ENCODE data around the gene SEC14L3. TPM values are rescaled to one million over a fixed set of nuclear protein-coding genes. Genes with fewer than 3 reads are reported as not detected.

The SEC14L3 gene
- total and polyA plus RNA-seq, 10 of the 15 experiments (the other 5 are each of a cell fraction or from before 2014, with no cell fraction given): 0.03 TPM; not detected in 9

- TF ChIP-seq ZBTB11 (CRISPR knock-in tag; IDR thresholded peaks at IDR 0.05): no peak
Measured at GRCh38 chr22:30471616-30472318, at the start of gene SEC14L3 (continued).

DNA sequence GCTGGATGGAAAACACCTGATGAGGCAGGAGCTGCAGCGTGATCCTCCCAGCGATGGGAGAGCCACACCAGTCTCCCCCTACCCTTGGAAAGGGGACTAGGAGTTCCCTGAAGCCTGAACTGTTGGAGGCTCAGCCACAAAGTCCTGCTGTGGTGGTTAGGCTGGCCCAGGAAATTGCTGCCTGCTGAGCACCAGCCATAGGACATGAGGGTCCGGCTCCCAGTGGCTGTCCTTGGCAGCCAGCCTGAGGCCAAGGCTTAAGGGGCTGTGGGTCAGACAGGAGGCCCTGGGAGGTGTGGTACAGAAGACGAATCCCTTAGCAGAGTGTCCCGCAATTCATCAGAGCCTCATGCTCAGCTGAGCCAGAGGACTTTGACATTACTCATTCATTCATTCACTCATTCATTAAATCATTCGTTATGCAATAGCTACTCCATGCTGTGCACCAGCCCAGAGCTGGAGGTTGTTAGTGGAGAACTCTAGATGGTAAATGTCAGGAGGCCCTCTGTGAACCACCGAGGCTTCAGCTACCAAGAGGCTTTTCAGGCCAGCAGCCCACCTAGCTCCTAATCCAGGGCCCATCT is 48.1 kb upstream of the SEC14L3 start:
- intact Hi-C loops (cut with micrococcal nuclease; ENCODE audit: unreplicated experiment) (no loop called here), in situ Hi-C loops (cut with MboI) (no loop called here)
- Histone ChIP-seq H3K4me1 (ENCODE audit: control insufficient read depth, insufficient read depth, low read length) (no peaks in the 10 kb centered on the region), H2AFZ (ENCODE audit: control insufficient read depth, low read depth, low read length) (no peak overlapping the region), H3K27ac (ENCODE audit: control insufficient read depth, insufficient read depth) (no peak overlapping the region), H3K79me2 (ENCODE audit: control insufficient read depth, insufficient read depth, low read length) (no peaks in the 10 kb centered on the region), H3K27me3 (replicated peaks in 1 of 2; ENCODE audit: control insufficient read depth in 2 of 2, insufficient read depth in 2 of 2, low read length in 1 of 2) (peaks cover 0 to 3% of the 10 kb centered on the region in 2 experiments; a peak in 2 of 4 replicates), H3K4me3 (no peak overlapping the region), H4K20me1 (ENCODE audit: control insufficient read depth, insufficient read depth) (no peaks in the 10 kb centered on the region), H3K4me2 (ENCODE audit: control insufficient read depth, insufficient read depth) (no peak overlapping the region), H3K36me3 (ENCODE audit: control insufficient read depth in 2 of 2, insufficient read depth in 2 of 2, low read length in 1 of 2) (no peaks in the 10 kb centered on the region), H3K9ac (ENCODE audit: control insufficient read depth, insufficient read depth, low read length) (no peak overlapping the region), H3K9me3 (replicated peaks; ENCODE audit: control insufficient read depth, insufficient read depth, low read length) (no peaks in the 10 kb centered on the region)
- ChIA-PET SMC1A (ENCODE audit: uncharacterized antibody, unreplicated experiment) (no interaction called here), RAD21 (ENCODE audit: unreplicated experiment) (interaction anchor here (0.7 kb wide), 1 partner anchor 10 kb away, joined by 3 read pairs; no protein-coding TSS in a partner anchor), CTCF (no interaction called here), POLR2A (no interaction called here)
- DNase-seq (ENCODE audit: low read depth, low spot score) (no peak), FAIRE-seq (no peak), ATAC-seq (no peak)
- no TSS peak for BruUV-seq (replicated peaks)
- WGBS (ENCODE audit: insufficient coverage, insufficient replicate concordance, low lambda C conversion rate, missing lambda C conversion rate): 50% methylated on average over 7 of the region's 7 CpGs
- TF ChIP-seq ATF7 (IDR thresholded peaks at IDR 0.05; ENCODE audit: low read depth): no peak
- TF ChIP-seq ZBTB4 (CRISPR knock-in tag; IDR thresholded peaks at IDR 0.05): no peak
- TF ChIP-seq MEF2B (IDR thresholded peaks at IDR 0.05; ENCODE audit: partially characterized antibody, poor library complexity, severe bottlenecking): no peak
- TF ChIP-seq, protein P1, sequence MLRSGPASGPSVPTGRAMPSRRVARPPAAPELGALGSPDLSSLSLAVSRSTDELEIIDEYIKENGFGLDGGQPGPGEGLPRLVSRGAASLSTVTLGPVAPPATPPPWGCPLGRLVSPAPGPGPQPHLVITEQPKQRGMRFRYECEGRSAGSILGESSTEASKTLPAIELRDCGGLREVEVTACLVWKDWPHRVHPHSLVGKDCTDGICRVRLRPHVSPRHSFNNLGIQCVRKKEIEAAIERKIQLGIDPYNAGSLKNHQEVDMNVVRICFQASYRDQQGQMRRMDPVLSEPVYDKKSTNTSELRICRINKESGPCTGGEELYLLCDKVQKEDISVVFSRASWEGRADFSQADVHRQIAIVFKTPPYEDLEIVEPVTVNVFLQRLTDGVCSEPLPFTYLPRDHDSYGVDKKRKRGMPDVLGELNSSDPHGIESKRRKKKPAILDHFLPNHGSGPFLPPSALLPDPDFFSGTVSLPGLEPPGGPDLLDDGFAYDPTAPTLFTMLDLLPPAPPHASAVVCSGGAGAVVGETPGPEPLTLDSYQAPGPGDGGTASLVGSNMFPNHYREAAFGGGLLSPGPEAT (IDR thresholded peaks at IDR 0.05; ENCODE audit: low read depth): no peak
- TF ChIP-seq POLR2AphosphoS2 (IDR thresholded peaks at IDR 0.05; ENCODE audit: low read depth, low read length): no peak
- TF ChIP-seq ZNF384 (IDR thresholded peaks at IDR 0.05; ENCODE audit: borderline replicate concordance, low read depth, low read length): no peak
- TF ChIP-seq TBL1XR1 (IDR thresholded peaks at IDR 0.05; ENCODE audit: low read depth, low read length): no peak
- TF ChIP-seq SPI1 (IDR thresholded peaks at IDR 0.05; ENCODE audit: borderline replicate concordance, insufficient read depth, low read depth, low read length): no peak
- no peak for TF ChIP-seq ETV6 (conservative IDR thresholded peaks at IDR 0.05 in 1 of 2, IDR thresholded peaks at IDR 0.05 in 1 of 2; ENCODE audit: borderline replicate concordance in 1 of 2, low read depth in 1 of 2)
- no peak for TF ChIP-seq POLR2AphosphoS5 (IDR thresholded peaks at IDR 0.05; ENCODE audit: low read length)

All from GM12878 (cell line).